Measurements from ENCODE around the gene BMP10.

The BMP10 gene

DNA sequence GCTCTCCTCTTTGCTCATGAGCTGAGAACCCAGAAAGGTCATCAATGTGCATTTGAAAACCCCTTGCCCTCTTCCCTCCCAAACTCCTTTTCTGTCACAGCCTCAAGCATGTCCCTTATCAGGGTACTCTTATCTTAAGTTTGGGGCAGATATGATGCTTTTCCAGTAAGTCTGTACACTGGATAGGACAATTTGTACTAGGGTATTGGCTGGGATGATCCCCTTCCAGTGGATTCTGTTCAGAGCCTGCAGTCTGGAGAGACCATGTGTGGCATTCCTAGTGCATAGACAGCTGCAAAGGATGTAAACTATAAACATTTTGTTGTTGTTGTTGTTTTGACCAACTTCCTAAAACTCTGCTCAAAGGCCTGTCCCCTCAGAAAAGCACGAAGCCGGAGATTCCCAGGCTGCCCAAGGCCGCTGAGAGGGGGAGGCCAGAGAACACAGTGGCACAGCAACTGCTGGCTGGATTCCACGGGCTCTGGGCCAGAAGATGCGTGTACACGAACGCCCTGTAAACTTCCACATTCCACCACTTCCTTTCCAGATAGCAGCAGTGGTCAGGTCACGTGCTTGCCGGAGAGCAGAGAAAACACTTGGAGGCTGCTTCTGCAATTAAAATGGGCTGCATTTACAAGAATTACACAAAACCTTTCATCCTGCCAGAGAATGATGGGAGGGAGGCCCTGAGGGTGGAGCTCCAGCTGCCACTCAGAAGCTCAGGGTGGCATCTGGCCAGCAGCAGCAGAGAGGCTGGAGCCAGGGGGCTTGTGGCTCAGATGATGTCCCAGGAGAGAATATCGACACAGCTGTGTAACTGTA is 42.1 kb downstream of the BMP10 start:
- Histone ChIP-seq H3K4me3 (no peak overlapping the region), H3K27ac (peak overlapping the region in 19 of 21 experiments; percentile 11 to 87 (median 65))

DNA sequence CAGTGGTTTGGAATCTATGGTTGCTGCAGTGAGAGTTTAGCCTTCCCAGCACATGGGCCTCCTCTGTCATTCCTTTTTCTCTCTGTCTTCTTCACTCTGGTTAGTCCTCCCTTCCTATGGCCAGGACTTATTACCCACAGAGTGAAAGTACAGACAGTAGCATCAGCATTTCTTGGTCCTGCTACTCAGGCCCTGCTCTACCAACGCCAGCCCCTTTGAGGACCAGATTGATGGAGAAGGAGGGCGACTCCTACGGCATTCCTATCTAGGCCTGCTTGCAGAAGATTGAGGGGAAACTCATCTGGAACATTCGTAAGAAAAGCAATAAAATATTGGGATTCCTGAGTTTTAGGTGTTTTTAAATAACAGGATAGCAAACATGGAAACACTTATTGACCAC is 43.5 kb downstream of the BMP10 start:
- Histone ChIP-seq H3K27ac (peak overlapping the region in 1 of 21 experiments; percentile 52), H3K4me3 (no peak overlapping the region)

DNA sequence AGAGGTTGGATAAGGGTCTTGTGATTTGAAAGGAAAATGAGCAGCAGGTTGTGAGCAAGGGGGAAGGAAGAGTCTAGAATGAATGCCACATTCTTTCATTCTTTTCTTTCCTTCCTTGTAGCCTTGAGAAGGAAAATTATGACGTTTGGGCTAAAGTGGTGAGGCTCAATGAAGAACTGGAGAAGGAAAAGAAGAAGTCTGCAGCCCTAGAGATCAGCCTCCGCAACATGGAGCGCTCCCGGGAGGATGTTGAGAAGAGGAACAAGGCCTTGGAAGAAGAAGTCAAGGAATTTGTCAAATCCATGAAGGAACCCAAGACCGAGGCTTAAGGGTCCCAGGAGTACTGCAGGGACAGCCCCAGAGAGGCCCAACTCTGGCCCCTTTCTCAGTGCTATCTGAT is 45.3 kb downstream of the BMP10 start:
- H3K27ac ChIP-seq, result no peak overlapping the region
- no peak overlapping the region for H3K4me3 ChIP-seq

DNA sequence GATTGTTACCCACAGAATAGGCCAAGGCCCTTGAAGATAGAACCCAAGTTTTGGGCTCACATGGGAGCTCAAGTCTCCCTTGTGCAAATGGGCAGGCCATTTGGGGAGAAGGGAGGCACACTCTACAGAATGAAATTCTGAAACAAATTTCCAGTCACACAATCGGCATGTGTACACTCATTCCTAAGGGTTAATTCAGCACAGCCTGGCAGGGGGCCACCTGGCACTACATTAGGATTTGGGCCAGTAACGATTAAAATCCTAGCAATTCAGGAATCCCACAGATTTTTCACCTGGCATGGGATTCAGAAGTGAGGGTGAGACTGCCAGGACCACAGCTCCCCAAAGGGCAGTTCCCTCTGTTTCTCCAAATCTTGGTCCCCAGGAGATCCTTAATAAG is 46.4 kb downstream of the BMP10 start:
- H3K4me3 ChIP-seq, result no peak overlapping the region
- no peak overlapping the region for H3K27ac ChIP-seq

DNA sequence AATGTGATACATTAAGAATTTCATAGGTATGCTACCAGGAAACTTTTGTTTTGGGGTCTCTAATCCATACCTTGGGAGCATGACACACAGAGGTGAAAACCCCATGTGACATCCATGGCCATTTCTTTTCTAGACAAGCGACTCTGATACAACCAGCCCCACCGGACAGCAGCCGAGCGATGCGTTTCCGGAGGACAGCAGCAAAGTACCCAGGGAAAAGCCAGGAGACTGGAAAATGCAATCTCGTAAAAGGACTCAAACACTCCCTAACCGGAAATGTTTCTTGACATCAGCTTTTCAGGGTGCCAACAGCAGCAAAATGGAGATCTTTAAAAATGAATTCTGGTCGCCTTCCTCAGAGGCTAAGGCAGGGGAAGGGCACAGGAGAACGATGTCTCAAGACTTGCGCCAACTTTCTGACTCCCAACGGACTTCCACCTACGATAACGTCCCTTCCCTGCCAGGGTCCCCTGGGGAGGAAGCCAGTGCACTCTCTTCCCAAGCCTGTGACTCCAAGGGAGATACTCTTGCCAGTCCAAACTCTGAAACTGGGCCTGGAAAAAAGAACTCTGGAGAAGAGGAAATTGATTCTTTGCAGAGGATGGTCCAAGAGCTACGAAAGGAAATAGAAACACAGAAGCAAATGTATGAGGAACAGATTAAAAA is 48.9 kb downstream of the BMP10 start:
- no peak overlapping the region for H3K27ac ChIP-seq
- no peak overlapping the region for H3K4me3 ChIP-seq

DNA sequence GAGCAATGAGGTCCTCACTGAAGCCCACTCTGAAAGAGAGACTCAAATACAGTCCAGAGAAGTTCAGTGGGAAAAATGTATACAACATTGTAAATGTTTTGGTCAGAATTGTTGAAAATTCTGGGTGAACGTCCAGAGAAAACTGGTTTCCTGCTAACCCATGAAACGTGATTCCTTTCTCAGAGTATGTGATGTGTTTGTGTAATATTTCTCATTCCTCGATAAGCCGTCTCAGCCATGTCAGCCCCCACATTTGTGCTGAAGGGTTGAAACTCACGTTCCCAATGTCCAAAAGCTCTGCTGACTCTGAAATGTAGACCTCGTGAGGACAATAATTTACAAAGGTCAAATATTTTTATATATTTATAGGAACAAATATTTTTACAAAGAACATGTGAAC is 51.6 kb downstream of the BMP10 start:
- H3K27ac ChIP-seq, result no peak overlapping the region
- no peak overlapping the region for H3K4me3 ChIP-seq

DNA sequence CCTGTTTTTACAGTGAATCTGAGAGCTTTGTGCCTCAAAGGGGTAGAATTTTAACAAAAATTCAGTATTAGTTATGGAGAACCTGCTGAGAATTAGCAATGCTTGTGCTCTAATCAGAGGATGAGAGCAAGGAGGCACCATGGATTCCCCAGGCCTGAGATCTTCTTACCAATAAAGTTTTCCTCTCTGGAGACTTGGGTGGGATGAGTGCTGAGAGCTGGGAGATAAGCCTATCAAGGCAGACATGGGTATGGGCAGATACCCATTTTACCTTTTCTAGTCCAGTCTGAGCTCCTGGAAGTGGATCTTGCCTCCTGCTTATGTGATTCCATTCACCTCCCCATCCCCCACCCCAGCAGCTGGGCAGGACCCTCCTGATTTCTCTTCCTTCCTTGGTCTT is 53.9 kb downstream of the BMP10 start:
- Histone ChIP-seq H3K4me3 (no peak overlapping the region), H3K27ac (no peak overlapping the region)
